ENCODE data around the gene KCNN3.

- TF ChIP-seq POLR2AphosphoS5 (IDR thresholded peaks at IDR 0.05; ENCODE audit: low read depth, low read length): no peak
- no peak for TF ChIP-seq POLR2A (IDR thresholded peaks at IDR 0.05; ENCODE audit: low read depth, low read length)
Measured at GRCh38 chr1:154712166-154712810, 157.8 kb downstream of the KCNN3 start.

Measured in GM12891 (cell line).